MCF 10A (cell line): ENCODE measurements around the gene PPP2R2B. TPM values are rescaled to one million over a fixed set of nuclear protein-coding genes. Genes with fewer than 3 reads are reported as not detected.

Experiments used
- BruUV-seq: library from RNA; stranded (reverse); fragments of 400-500 nt; replicated peaks from 2 replicates; lab custom pipeline; 2021; lab: Mats Ljungman, UMichigan
- CTCF ChIA-PET: fragments of 300-600 bp; sonication (Branson Sonifier 250); formaldehyde crosslinking; extraction: SDS; loops from one replicate; lab custom pipeline; 2021; ENCODE audit warnings: antibody characterized with exemption, inconsistent platforms; lab: Yijun Ruan, JAX
- POLR2A ChIA-PET: fragments of 300-600, 350-650 bp; sonication (Branson Sonifier 250); formaldehyde crosslinking; extraction: SDS; loops from one replicate; lab custom pipeline; 2020; ENCODE audit warnings: antibody characterized with exemption, inconsistent platforms; lab: Yijun Ruan, JAX
- DNase-seq: peaks from one replicate; pipeline ENCODE4 v3.0.0-alpha.2; 2018; ENCODE audit not compliant: unreplicated experiment
- H3K27ac Mint-ChIP-seq: one replicate; pipeline ENCODE4 v1.8.0; 2022; ENCODE audit warnings: mild to moderate bottlenecking, low read depth, mixed read lengths; ENCODE audit not compliant: unreplicated experiment
- H3K27me3 Mint-ChIP-seq: one replicate; pipeline ENCODE4 v1.8.0; 2022; ENCODE audit warnings: mixed read lengths; ENCODE audit not compliant: insufficient read depth, unreplicated experiment
- H3K36me3 Mint-ChIP-seq: one replicate; pipeline ENCODE4 v1.8.0; 2022; ENCODE audit warnings: mild to moderate bottlenecking, moderate library complexity, mixed read lengths; ENCODE audit not compliant: insufficient read depth, unreplicated experiment
- H3K4me1 Mint-ChIP-seq: one replicate; pipeline ENCODE4 v1.8.0; 2022; ENCODE audit warnings: mixed read lengths; ENCODE audit not compliant: insufficient read depth, unreplicated experiment
- H3K4me3 Mint-ChIP-seq: one replicate; pipeline ENCODE4 v1.8.0; 2022; ENCODE audit warnings: mild to moderate bottlenecking, moderate library complexity, mixed read lengths; ENCODE audit not compliant: unreplicated experiment
- H3K9me3 Mint-ChIP-seq: one replicate; pipeline ENCODE4 v1.8.0; 2022; ENCODE audit warnings: mixed read lengths; ENCODE audit not compliant: unreplicated experiment
- intact Hi-C: fragments of 100-400 bp; cut with micrococcal nuclease; formaldehyde crosslinking; loops from 2 replicates; pipeline ENCODE4 v1.14.1; 2022
- total RNA-seq: library from RNA; stranded (reverse); gene quantifications from 2 replicates; pipeline ENCODE4 v1.2.3, GENCODE V29; 2022
- TF ChIP-seq, protein P1 (sequence below): fragments of 200-600 bp; IDR thresholded peaks from one replicate; pipeline ENCODE4 v1.8.0; 2022; ENCODE audit warnings: antibody characterized with exemption, mild to moderate bottlenecking; ENCODE audit not compliant: unreplicated experiment

PPP2R2B gene
- total RNA-seq, 1 experiment from 2014 or later, result 0.54 TPM

DNA sequence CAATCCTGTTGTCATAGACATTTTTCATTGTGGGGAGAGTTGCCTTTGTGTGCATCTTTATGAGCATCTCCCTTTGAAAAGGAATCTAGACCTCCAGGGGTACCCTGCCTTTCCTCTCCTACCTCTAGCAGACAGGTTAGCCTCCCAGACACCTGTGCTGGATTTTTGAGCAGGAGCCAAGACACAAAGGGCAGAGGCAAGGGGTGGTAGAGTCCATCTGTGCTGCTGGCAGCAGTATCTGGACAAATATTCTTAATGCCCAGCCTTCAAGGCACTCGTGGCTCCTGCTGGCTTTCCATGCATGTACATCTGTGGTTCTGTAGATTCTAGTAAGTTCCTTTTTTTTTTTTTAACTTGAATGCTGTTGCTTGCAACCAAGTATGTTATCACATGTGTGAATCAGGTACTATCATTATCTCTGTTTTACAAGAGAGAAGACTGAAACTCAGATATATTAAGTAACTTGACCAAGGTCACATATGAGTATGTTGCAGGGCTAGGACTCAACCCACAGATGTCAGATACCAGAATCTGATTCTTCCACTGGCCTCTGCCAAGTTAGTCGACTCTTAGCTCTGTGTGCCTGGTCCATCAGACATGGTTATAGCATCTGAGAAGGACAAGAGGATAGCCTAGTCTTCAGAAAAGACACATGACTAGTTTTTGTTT, 329.6 kb downstream of the PPP2R2B start:
- TF ChIP-seq, protein P1, sequence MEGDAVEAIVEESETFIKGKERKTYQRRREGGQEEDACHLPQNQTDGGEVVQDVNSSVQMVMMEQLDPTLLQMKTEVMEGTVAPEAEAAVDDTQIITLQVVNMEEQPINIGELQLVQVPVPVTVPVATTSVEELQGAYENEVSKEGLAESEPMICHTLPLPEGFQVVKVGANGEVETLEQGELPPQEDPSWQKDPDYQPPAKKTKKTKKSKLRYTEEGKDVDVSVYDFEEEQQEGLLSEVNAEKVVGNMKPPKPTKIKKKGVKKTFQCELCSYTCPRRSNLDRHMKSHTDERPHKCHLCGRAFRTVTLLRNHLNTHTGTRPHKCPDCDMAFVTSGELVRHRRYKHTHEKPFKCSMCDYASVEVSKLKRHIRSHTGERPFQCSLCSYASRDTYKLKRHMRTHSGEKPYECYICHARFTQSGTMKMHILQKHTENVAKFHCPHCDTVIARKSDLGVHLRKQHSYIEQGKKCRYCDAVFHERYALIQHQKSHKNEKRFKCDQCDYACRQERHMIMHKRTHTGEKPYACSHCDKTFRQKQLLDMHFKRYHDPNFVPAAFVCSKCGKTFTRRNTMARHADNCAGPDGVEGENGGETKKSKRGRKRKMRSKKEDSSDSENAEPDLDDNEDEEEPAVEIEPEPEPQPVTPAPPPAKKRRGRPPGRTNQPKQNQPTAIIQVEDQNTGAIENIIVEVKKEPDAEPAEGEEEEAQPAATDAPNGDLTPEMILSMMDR, result no peak
- H3K27ac Mint-ChIP-seq, result no peak overlapping the region
- no peak overlapping the region for H3K4me3 Mint-ChIP-seq
- intact Hi-C loops, result no loop called here
- H3K4me1 Mint-ChIP-seq, result no peaks in the 10 kb centered on the region
- DNase-seq, result no peak
- H3K27me3 Mint-ChIP-seq, result peaks cover 69% of the 10 kb centered on the region
- POLR2A ChIA-PET, result interaction anchor here (0.6 kb wide), 1 partner anchor 173 kb away, joined by 3 read pairs; no protein-coding TSS in a partner anchor
- no TSS peak for BruUV-seq
- H3K36me3 Mint-ChIP-seq, result no peaks in the 10 kb centered on the region
- no peaks in the 10 kb centered on the region for H3K9me3 Mint-ChIP-seq
- CTCF ChIA-PET, result interaction anchor here (0.5 to 12.6 kb wide), 7 partner anchors 18 to 1911 kb away, joined by 3 to 485 read pairs (median 3); no protein-coding TSS in a partner anchor

DNA sequence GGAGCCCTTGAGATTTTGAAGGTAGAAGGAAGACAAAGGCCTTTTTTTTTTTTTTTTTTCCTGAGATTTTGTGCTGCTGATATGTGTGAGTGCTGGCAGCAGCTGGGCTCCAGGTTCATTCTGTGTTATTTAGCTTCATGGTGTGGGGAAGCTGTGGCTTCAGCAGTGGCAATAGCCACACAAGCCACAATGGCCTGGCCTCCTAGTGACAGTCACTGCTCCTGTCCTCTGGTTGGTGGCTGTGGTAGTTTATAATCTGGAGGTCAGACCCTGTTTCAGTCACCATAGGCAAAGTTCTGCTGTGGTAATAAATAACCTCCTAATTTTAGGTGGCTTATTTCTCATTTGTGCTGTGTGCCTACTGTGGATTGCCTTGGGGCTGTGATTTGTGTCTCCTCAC, 334.3 kb downstream of the PPP2R2B start:
- intact Hi-C loops, result loop anchor here (5.0 kb wide), 4 partner anchors 78 to 848 kb away; no protein-coding TSS in a partner anchor
- Mint-ChIP-seq H3K36me3 (no peaks in the 10 kb centered on the region), H3K27me3 (peaks cover 34% of the 10 kb centered on the region), H3K27ac (no peak overlapping the region), H3K9me3 (no peaks in the 10 kb centered on the region), H3K4me1 (peaks cover 11% of the 10 kb centered on the region), H3K4me3 (no peak overlapping the region)
- no TSS peak for BruUV-seq
- POLR2A ChIA-PET, result interaction anchor here (0.7 to 1.5 kb wide), 2 partner anchors 15 to 422 kb away, joined by 3 to 4 read pairs; no protein-coding TSS in a partner anchor
- CTCF ChIA-PET, result interaction anchor here (0.7 to 12.6 kb wide), 5 partner anchors 9 to 825 kb away, joined by 3 to 485 read pairs (median 4); no protein-coding TSS in a partner anchor
- no peak for DNase-seq
- TF ChIP-seq, protein P1, result no peak

DNA sequence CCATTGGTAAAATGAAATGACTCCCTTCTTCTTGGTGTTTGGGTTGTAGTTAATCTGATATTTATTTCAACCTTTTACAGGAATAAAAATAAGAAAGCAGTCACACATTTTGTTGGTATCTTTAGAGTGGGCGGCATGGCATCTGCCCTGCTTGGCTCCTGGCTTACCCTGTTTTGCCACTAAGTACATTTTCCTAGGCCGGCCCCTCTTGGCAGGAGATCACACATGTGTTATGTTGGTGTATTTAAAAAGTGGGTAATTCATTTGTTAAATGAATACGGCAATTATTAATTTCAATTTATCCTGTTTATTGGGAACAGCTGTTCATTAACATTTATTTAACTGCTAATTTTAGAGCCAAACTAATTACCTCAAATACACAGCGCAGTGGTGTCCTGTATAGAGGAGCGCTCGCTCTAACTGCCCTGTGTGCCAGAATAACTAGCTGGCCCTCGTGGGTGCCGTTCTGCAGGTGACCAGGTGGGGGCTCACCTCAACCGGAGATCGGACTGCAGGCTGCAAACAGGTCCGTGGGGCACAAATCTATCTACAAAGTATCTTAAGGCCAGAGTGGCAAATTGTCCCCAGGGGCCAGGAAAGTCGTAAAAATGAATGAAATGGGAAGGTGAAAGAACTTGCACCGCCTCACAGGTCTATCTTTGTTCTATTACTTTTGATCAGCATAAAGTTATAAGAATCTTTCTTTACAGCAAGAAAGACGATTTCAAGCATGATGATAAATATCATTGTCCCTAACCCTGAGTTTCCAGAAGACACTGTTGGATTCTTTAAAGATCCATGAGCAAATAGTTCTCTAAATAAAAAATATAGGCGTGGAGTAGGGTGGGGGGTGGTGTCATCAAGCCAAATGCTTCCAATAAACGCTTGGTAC, 336.4 kb downstream of the PPP2R2B start:
- ChIA-PET CTCF (interaction anchor here (0.5 to 12.6 kb wide), 80 partner anchors 9 to 1037 kb away, joined by 3 to 485 read pairs (median 4); partner anchors contain the start of gene GPR151), POLR2A (interaction anchor here (1.4 kb wide), 1 partner anchor 424 kb away, joined by 3 read pairs; no protein-coding TSS in a partner anchor)
- no TSS peak for BruUV-seq
- H3K9me3 Mint-ChIP-seq, result no peaks in the 10 kb centered on the region
- H3K36me3 Mint-ChIP-seq, result no peaks in the 10 kb centered on the region
- DNase-seq, result peak; percentile 78
- no peak overlapping the region for H3K27ac Mint-ChIP-seq
- peaks cover 11% of the 10 kb centered on the region for H3K4me1 Mint-ChIP-seq
- TF ChIP-seq, protein P1, result peak; percentile 99
- no peak overlapping the region for H3K4me3 Mint-ChIP-seq
- peaks cover 20% of the 10 kb centered on the region for H3K27me3 Mint-ChIP-seq
- intact Hi-C loops, result loop anchor here (1.0 to 5.0 kb wide), 6 partner anchors 80 to 850 kb away; no protein-coding TSS in a partner anchor
